Amniotic epithelial cell (primary cell): ENCODE results near the gene TXNDC16.

Experiments
- DNase-seq: peaks from one replicate; pipeline ENCODE4 v3.0.0-alpha.2; 2010; ENCODE audit warnings: low read depth

TXNDC16 gene

GRCh38 chr14:52545584-52546317 is 6.6 kb downstream of the TXNDC16 start:
- no peak for DNase-seq

- no peak for DNase-seq
These were observed 13.7 kb downstream of the TXNDC16 start for GRCh38 chr14:52538623-52539022.

- DNase-seq, result no peak
These were observed 16.0 kb downstream of the TXNDC16 start for GRCh38 chr14:52536269-52536668.

- DNase-seq, result no peak
These were observed 20.8 kb downstream of the TXNDC16 start for GRCh38 chr14:52531481-52531880.

- DNase-seq, result no peak
These were observed 25.3 kb downstream of the TXNDC16 start for GRCh38 chr14:52527052-52527451.

- no peak for DNase-seq
These were observed 29.5 kb downstream of the TXNDC16 start for GRCh38 chr14:52522581-52523345.

GRCh38 chr14:52522033-52522432 is 30.3 kb downstream of the TXNDC16 start:
- no peak for DNase-seq

GRCh38 chr14:52514046-52514811 is 38.1 kb downstream of the TXNDC16 start:
- DNase-seq, result no peak

- no peak for DNase-seq
These were observed 39.1 kb downstream of the TXNDC16 start for GRCh38 chr14:52513249-52513648.

GRCh38 chr14:52494444-52494843 is 57.9 kb downstream of the TXNDC16 start:
- DNase-seq, result no peak

- DNase-seq, result no peak
These were observed 66.8 kb downstream of the TXNDC16 start for GRCh38 chr14:52485350-52485960.

GRCh38 chr14:52481864-52482263 is 70.4 kb downstream of the TXNDC16 start:
- no peak for DNase-seq

- DNase-seq, result peak; percentile 60
These were observed 78.7 kb downstream of the TXNDC16 start for GRCh38 chr14:52473557-52473956.

GRCh38 chr14:52472728-52473127 is 79.6 kb downstream of the TXNDC16 start:
- DNase-seq, result no peak

GRCh38 chr14:52472251-52472650 is 80.1 kb downstream of the TXNDC16 start:
- peak; percentile 71 for DNase-seq

GRCh38 chr14:52467515-52468266 is 84.6 kb downstream of the TXNDC16 start:
- DNase-seq, result no peak

GRCh38 chr14:52464175-52464574 is 88.1 kb downstream of the TXNDC16 start:
- DNase-seq, result no peak

GRCh38 chr14:52463375-52463774 is 88.9 kb downstream of the TXNDC16 start:
- no peak for DNase-seq

- DNase-seq, result no peak
These were observed 90.6 kb downstream of the TXNDC16 start for GRCh38 chr14:52461721-52462120.

- peak; percentile 80 for DNase-seq
These were observed 93.6 kb downstream of the TXNDC16 start for GRCh38 chr14:52458721-52459085.

- DNase-seq, result peak; percentile 6
These were observed 94.9 kb downstream of the TXNDC16 start for GRCh38 chr14:52457411-52457810.
